ENCODE measurements around the gene PSAP.

PSAP gene

DNA sequence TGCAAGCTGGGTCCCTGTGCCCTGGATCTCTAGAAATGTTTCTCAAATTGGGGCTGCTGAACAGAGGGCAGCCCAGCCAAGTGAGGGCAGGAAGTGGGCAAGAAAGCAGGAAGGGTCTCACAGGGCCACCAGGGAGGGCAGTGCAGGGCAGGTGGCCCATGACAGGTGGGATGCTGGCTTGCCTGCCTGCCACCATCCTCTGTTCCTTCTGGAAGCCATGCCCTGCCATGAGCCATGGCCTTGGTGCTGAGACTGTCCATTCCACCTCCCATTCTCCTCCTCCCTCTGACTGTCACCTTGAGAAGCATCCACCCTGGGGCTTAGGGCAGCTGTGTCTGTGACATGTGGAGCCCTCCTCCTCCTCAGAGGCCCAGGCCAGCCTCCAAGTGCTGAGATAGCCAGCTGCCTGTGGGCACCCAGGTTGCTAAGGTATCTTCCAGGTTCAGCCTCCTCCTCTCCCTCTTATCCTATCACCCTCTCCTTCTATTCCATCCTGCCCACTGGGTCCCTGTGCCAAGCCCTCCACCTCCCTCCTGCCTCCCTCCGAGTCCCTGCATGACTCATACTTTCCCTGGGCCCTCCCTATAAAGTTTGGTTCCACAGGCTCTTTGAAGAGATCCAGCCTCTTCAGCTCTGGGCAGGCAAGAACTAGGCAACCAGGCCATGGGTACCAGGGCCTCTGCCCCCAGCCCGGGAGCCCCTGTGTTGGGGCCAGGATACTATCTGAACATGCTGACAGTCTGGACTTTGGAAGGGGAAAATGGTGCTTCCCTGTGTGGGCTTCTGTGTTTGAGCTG is 79.0 kb downstream of the PSAP start:
- H4K20me1 ChIP-seq (ENCODE audit: insufficient read depth, low read length): no peaks in the 10 kb centered on the region
- H3K4me1 ChIP-seq (ENCODE audit: low read length): peaks cover 50% of the 10 kb centered on the region
- H3K79me2 ChIP-seq (ENCODE audit: low read length): no peaks in the 10 kb centered on the region
- H3K9me3 ChIP-seq (ENCODE audit: insufficient read depth, low read length): no peaks in the 10 kb centered on the region
- H3K36me3 ChIP-seq (replicated peaks; ENCODE audit: low read depth, low read length): no peaks in the 10 kb centered on the region
- peaks cover 10% of the 10 kb centered on the region; the same call in 1 of the 2 replicates for H3K27me3 ChIP-seq (ENCODE audit: low read depth, low read length)
- no peak overlapping the region for H3K4me3 ChIP-seq (ENCODE audit: low read length)
- no peak overlapping the region for H3K4me2 ChIP-seq (ENCODE audit: low read length)
- H3K9ac ChIP-seq (ENCODE audit: low read length): no peak overlapping the region
- no peak overlapping the region for H2AFZ ChIP-seq (ENCODE audit: low read depth, low read length)
- no peak overlapping the region for H3K27ac ChIP-seq (ENCODE audit: low read length)
- TF ChIP-seq EZH2phosphoT487 (IDR thresholded peaks at IDR 0.05; ENCODE audit: low read depth): no peak
- TF ChIP-seq, protein P1, sequence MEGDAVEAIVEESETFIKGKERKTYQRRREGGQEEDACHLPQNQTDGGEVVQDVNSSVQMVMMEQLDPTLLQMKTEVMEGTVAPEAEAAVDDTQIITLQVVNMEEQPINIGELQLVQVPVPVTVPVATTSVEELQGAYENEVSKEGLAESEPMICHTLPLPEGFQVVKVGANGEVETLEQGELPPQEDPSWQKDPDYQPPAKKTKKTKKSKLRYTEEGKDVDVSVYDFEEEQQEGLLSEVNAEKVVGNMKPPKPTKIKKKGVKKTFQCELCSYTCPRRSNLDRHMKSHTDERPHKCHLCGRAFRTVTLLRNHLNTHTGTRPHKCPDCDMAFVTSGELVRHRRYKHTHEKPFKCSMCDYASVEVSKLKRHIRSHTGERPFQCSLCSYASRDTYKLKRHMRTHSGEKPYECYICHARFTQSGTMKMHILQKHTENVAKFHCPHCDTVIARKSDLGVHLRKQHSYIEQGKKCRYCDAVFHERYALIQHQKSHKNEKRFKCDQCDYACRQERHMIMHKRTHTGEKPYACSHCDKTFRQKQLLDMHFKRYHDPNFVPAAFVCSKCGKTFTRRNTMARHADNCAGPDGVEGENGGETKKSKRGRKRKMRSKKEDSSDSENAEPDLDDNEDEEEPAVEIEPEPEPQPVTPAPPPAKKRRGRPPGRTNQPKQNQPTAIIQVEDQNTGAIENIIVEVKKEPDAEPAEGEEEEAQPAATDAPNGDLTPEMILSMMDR (IDR thresholded peaks at IDR 0.05; ENCODE audit: low read depth, low read length): no peak

DNA sequence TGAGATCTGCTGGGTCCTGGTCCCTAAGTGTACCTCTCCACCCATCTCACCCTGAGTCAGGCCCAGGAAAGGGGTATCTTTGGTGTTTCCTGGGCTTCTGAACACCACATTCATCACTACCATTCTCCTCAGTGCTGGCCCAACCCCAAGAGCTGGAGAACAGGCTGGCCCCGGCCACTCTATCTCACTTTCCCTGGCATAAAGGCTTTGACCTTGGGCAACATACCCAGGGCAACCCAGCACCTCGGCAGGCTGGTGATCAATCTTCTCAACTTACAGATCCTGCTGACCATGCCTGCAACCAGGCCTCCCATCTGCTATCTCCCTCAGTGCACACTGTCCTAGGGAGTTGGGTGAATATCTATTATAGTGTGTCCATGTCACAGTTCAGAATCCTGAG is 79.8 kb downstream of the PSAP start:
- H3K4me3 ChIP-seq (ENCODE audit: low read length): no peak overlapping the region
- TF ChIP-seq EZH2phosphoT487 (IDR thresholded peaks at IDR 0.05; ENCODE audit: low read depth): no peak
- TF ChIP-seq, protein P1 (IDR thresholded peaks at IDR 0.05; ENCODE audit: low read depth, low read length): no peak
- H3K4me1 ChIP-seq (ENCODE audit: low read length): peaks cover 44% of the 10 kb centered on the region

DNA sequence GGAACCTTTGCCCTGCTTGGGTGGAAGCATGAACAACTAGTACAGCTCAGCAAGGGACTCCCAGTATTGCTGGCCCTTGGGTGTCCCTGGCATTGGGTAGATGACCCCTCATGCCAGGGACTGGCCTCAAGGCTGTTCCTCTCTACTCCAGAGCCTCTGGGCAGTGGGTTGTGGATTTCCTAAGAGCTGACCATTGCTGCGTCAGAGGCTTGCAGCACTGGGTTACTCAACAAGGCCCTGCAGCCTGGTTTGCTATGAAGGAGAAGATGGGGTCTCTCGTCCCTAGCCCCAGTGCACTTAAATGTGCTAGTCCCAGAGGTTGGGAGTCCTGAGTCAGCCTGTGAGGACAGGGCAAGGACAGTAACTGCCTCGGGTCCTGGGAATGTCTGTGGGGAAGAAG is 80.3 kb downstream of the PSAP start:
- TF ChIP-seq, protein P1 (IDR thresholded peaks at IDR 0.05; ENCODE audit: low read depth, low read length): no peak
- TF ChIP-seq EZH2phosphoT487 (IDR thresholded peaks at IDR 0.05; ENCODE audit: low read depth): no peak
- Histone ChIP-seq H3K79me2 (ENCODE audit: low read length) (no peaks in the 10 kb centered on the region), H3K4me1 (ENCODE audit: low read length) (peaks cover 39% of the 10 kb centered on the region), H3K4me3 (ENCODE audit: low read length) (no peak overlapping the region), H3K4me2 (ENCODE audit: low read length) (no peak overlapping the region), H4K20me1 (ENCODE audit: insufficient read depth, low read length) (no peaks in the 10 kb centered on the region), H2AFZ (ENCODE audit: low read depth, low read length) (no peak overlapping the region), H3K27ac (ENCODE audit: low read length) (no peak overlapping the region), H3K27me3 (ENCODE audit: low read depth, low read length) (peaks cover 10% of the 10 kb centered on the region; the same call in 1 of the 2 replicates), H3K9me3 (ENCODE audit: insufficient read depth, low read length) (no peaks in the 10 kb centered on the region), H3K36me3 (replicated peaks; ENCODE audit: low read depth, low read length) (no peaks in the 10 kb centered on the region), H3K9ac (ENCODE audit: low read length) (no peak overlapping the region)

More for the DNA sequence above, 79.8 kb downstream of the PSAP start:
- Histone ChIP-seq H3K27me3 (ENCODE audit: low read depth, low read length) (peaks cover 10% of the 10 kb centered on the region; the same call in 1 of the 2 replicates), H3K9me3 (ENCODE audit: insufficient read depth, low read length) (no peaks in the 10 kb centered on the region), H3K27ac (ENCODE audit: low read length) (no peak overlapping the region), H3K79me2 (ENCODE audit: low read length) (no peaks in the 10 kb centered on the region), H3K36me3 (replicated peaks; ENCODE audit: low read depth, low read length) (no peaks in the 10 kb centered on the region), H3K4me2 (ENCODE audit: low read length) (no peak overlapping the region), H4K20me1 (ENCODE audit: insufficient read depth, low read length) (no peaks in the 10 kb centered on the region), H3K9ac (ENCODE audit: low read length) (no peak overlapping the region), H2AFZ (ENCODE audit: low read depth, low read length) (no peak overlapping the region)

DNA sequence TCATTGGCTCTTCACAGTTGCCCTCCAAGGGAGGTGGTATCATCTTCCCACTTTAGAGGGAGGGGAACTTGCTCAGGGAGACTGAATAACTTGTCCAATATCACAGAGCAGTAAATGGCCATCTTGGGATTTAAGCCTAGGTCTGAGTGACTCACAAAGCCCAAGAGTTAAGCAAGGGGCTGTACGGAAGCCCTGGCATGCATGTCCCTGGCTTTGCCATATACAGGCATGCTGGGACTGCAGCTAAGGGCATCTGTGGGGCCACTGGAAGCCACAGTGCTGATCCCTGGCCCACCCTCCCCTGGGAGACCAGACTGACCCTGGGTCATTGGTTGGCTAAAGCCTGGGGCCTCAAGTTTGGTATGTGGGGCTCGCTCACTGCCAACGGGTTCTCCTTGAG is 80.8 kb downstream of the PSAP start:
- no peaks in the 10 kb centered on the region for H3K9me3 ChIP-seq (ENCODE audit: insufficient read depth, low read length)
- peaks cover 10% of the 10 kb centered on the region; the same call in 1 of the 2 replicates for H3K27me3 ChIP-seq (ENCODE audit: low read depth, low read length)
- H3K4me3 ChIP-seq (ENCODE audit: low read length): no peak overlapping the region
- no peak for TF ChIP-seq EZH2phosphoT487 (IDR thresholded peaks at IDR 0.05; ENCODE audit: low read depth)
- TF ChIP-seq, protein P1 (IDR thresholded peaks at IDR 0.05; ENCODE audit: low read depth, low read length): no peak
- H4K20me1 ChIP-seq (ENCODE audit: insufficient read depth, low read length): no peaks in the 10 kb centered on the region
- H3K27ac ChIP-seq (ENCODE audit: low read length): 0 out of 2 replicates have a peak overlapping the region, but pooled peaks have one; percentile 74
- H3K79me2 ChIP-seq (ENCODE audit: low read length): no peaks in the 10 kb centered on the region
- H3K4me1 ChIP-seq (ENCODE audit: low read length): peaks cover 34% of the 10 kb centered on the region
- no peaks in the 10 kb centered on the region for H3K36me3 ChIP-seq (replicated peaks; ENCODE audit: low read depth, low read length)
- no peak overlapping the region for H3K9ac ChIP-seq (ENCODE audit: low read length)
- no peak overlapping the region for H2AFZ ChIP-seq (ENCODE audit: low read depth, low read length)
- H3K4me2 ChIP-seq (ENCODE audit: low read length): no peak overlapping the region

Measured in OCI-LY3 (cell line).